PFSK-1 (cell line): ENCODE data around the gene RPL11.

Experiments used
- FOXP2 ChIP-seq: optimal IDR thresholded peaks from 2 replicates; pipeline ENCODE3; 2011; ENCODE audit warnings: borderline replicate concordance, control low read depth, inconsistent platforms; ENCODE audit not compliant: insufficient read depth; ENCODE audit errors: extremely low read length, extremely low read depth
- POLR2AphosphoS5 ChIP-seq: IDR thresholded peaks from 2 replicates; pipeline ENCODE4 v1.6.1; 2012; ENCODE audit warnings: low read depth, mild to moderate bottlenecking, control low read depth, low read length, moderate library complexity

GRCh38 chr1:23696335-23696989, 4.9 kb downstream of the RPL11 start:
- TF ChIP-seq POLR2AphosphoS5 (no peak), FOXP2 (no peak)
